Measurements from ENCODE around the gene IRF2BP2.

The IRF2BP2 gene

GRCh38 chr1:234589854-234590620 lies 19.9 kb downstream of the IRF2BP2 start:
- Histone ChIP-seq H3K9me3 (ENCODE audit: control insufficient read depth, insufficient read depth, low read length) (no peaks in the 10 kb centered on the region), H3K27ac (ENCODE audit: low read length) (no peak overlapping the region), H3K4me1 (ENCODE audit: control insufficient read depth, insufficient read depth, low read length) (no peaks in the 10 kb centered on the region), H3K36me3 (ENCODE audit: control insufficient read depth, insufficient read depth, low read length) (no peaks in the 10 kb centered on the region), H3K4me3 (ENCODE audit: low read length) (no peak overlapping the region), H3K27me3 (ENCODE audit: control insufficient read depth, insufficient read depth, low read length) (no peaks in the 10 kb centered on the region)
- no peak for DNase-seq (ENCODE audit: low read depth, low spot score)
- no CpG with 5 or more reads among the region's 7 CpGs for WGBS (ENCODE audit: insufficient coverage, insufficient read length)

DNA sequence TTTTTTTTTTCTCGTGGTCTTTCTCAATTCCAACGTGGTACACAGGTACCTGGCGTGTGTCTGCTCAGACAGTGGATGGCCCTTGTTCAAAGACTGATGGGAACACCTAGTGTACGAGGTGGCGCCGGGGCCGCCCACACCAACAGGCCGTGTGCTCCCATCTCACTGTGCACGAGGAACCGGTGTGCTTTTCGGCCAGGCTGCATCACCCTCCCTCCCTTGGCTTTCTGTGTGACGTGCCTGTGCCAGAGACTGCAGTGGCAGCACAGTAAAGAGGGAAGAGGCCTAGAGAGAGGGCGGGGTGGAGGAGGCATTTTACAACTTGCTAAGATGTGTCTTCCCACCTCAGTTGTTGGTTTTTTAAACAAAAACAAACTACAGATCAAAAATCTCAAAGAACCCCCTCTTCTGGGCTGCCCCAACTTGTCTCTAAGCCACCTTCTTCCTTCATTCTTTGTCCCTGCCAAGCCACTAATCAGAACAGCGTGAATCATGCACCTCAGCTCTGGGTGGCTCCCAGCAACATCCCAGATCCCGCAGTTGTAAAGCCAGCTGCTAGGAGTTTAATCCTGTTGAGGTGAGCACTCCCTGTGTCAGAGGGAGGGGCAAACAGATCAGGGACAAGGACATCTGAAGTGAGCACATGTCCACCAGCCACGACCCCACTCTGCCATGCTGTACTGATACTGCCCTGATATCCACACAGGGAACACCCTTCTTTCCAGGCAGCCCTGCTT lies 20.7 kb downstream of the IRF2BP2 start:
- WGBS (ENCODE audit: insufficient coverage, insufficient read length): no CpG with 5 or more reads among the region's 16 CpGs
- Histone ChIP-seq H3K4me1 (ENCODE audit: control insufficient read depth, insufficient read depth, low read length) (no peaks in the 10 kb centered on the region), H3K27me3 (ENCODE audit: control insufficient read depth, insufficient read depth, low read length) (no peaks in the 10 kb centered on the region), H3K27ac (ENCODE audit: low read length) (no peak overlapping the region), H3K4me3 (ENCODE audit: low read length) (no peak overlapping the region), H3K36me3 (ENCODE audit: control insufficient read depth, insufficient read depth, low read length) (no peaks in the 10 kb centered on the region), H3K9me3 (ENCODE audit: control insufficient read depth, insufficient read depth, low read length) (no peaks in the 10 kb centered on the region)
- DNase-seq (ENCODE audit: low read depth, low spot score): no peak

- WGBS (ENCODE audit: insufficient coverage, insufficient read length): no CpG with 5 or more reads among the region's 4 CpGs
- Histone ChIP-seq H3K9me3 (ENCODE audit: control insufficient read depth, insufficient read depth, low read length) (no peaks in the 10 kb centered on the region), H3K36me3 (ENCODE audit: control insufficient read depth, insufficient read depth, low read length) (no peaks in the 10 kb centered on the region), H3K27ac (ENCODE audit: low read length) (no peak overlapping the region), H3K27me3 (ENCODE audit: control insufficient read depth, insufficient read depth, low read length) (no peaks in the 10 kb centered on the region), H3K4me1 (ENCODE audit: control insufficient read depth, insufficient read depth, low read length) (no peaks in the 10 kb centered on the region), H3K4me3 (ENCODE audit: low read length) (no peak overlapping the region)
- DNase-seq (ENCODE audit: low read depth, low spot score): no peak
Observed at GRCh38 chr1:234588386-234588785, 21.6 kb downstream of the IRF2BP2 start.

- H3K36me3 ChIP-seq (ENCODE audit: control insufficient read depth, insufficient read depth, low read length): no peaks in the 10 kb centered on the region
- H3K4me3 ChIP-seq (ENCODE audit: low read length): no peak overlapping the region
- DNase-seq (ENCODE audit: low read depth, low spot score): no peak
- no peak overlapping the region for H3K27ac ChIP-seq (ENCODE audit: low read length)
- no peaks in the 10 kb centered on the region for H3K9me3 ChIP-seq (ENCODE audit: control insufficient read depth, insufficient read depth, low read length)
- no CpG with 5 or more reads among the region's 12 CpGs for WGBS (ENCODE audit: insufficient coverage, insufficient read length)
- no peaks in the 10 kb centered on the region for H3K4me1 ChIP-seq (ENCODE audit: control insufficient read depth, insufficient read depth, low read length)
- no peaks in the 10 kb centered on the region for H3K27me3 ChIP-seq (ENCODE audit: control insufficient read depth, insufficient read depth, low read length)
Observed at GRCh38 chr1:234586892-234587485, 23.0 kb downstream of the IRF2BP2 start.

DNA sequence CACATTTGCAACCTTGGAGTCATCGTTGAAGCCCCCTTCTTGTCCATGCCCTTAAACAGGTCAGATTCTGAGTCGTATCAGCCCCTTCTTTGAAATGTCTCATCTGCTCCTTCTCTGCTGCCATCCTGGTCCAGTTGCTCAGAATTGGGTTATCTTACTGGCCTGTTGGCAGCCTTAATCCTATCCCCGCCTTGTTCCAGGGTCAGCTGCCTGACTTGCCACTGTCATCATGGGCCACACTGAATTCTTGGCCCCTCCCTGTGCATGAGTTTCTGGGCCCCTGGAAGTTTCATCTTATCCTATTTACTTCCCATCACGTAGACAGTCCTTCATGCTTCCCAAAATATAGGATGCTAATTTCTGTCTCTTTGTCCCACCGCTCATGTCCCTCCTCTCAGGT lies 23.7 kb downstream of the IRF2BP2 start:
- Histone ChIP-seq H3K9me3 (ENCODE audit: control insufficient read depth, insufficient read depth, low read length) (no peaks in the 10 kb centered on the region), H3K4me3 (ENCODE audit: low read length) (no peak overlapping the region), H3K27ac (ENCODE audit: low read length) (no peak overlapping the region), H3K27me3 (ENCODE audit: control insufficient read depth, insufficient read depth, low read length) (no peaks in the 10 kb centered on the region), H3K4me1 (ENCODE audit: control insufficient read depth, insufficient read depth, low read length) (no peaks in the 10 kb centered on the region), H3K36me3 (ENCODE audit: control insufficient read depth, insufficient read depth, low read length) (no peaks in the 10 kb centered on the region)
- no peak for DNase-seq (ENCODE audit: low read depth, low spot score)
- WGBS (ENCODE audit: insufficient coverage, insufficient read length): no CpG with 5 or more reads among the region's 5 CpGs

DNA sequence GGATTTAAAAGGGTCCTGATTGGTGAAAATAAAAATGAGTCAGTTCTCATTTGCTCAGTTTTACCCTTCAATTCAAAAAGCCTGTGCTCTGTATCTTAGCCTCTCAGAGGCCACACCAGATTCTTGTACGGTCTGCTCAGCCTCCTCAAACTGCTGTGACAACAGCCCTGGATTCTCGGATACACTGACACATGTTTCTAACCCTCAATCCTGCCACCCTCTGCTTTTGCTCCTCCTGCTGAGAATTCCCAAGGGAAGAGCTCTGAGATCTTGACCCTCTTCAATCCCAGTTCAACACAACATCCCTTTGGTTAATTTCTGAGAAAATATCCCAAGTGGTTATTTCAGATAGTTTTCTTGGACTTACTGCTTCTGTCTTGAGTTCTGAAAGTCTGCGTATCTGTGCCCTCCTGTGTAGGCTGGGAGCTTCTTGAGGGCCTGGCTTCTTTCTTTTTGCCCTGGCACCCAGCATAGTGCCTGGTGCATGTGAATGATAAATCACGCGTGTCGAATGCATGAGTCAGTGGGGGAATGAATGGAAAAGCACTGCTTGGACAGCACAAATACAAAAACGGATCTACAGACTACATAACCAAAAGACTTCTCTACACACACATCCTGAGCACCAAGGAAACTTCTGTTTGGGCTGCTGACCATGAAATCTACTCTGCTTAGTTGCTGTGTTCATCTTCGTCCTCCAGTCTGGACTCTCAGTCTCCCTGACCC lies 24.5 kb downstream of the IRF2BP2 start:
- WGBS (ENCODE audit: insufficient coverage, insufficient read length): no CpG with 5 or more reads among the region's 8 CpGs
- Histone ChIP-seq H3K4me1 (ENCODE audit: control insufficient read depth, insufficient read depth, low read length) (no peaks in the 10 kb centered on the region), H3K9me3 (ENCODE audit: control insufficient read depth, insufficient read depth, low read length) (no peaks in the 10 kb centered on the region), H3K27ac (ENCODE audit: low read length) (no peak overlapping the region), H3K36me3 (ENCODE audit: control insufficient read depth, insufficient read depth, low read length) (no peaks in the 10 kb centered on the region), H3K4me3 (ENCODE audit: low read length) (no peak overlapping the region), H3K27me3 (ENCODE audit: control insufficient read depth, insufficient read depth, low read length) (no peaks in the 10 kb centered on the region)
- DNase-seq (ENCODE audit: low read depth, low spot score): no peak

DNA sequence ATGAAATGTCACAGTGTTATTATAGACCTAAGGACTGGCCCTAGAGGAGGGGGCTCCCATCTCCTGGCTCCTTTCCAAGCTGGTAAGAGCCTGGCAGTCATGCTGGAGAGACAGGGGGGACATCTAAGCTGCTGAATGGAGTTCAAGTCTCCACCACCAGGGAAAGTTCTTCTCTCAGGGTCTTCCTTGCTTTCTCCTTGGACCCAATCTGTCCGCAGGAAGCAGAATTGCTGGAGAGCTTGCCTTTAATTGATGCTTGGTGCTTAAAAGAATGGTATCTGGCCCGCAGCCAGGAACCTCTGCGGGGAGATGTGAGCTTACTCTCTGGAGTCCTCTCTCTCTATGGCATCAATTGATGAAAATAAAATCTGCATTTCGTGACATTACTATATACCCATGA lies 25.1 kb downstream of the IRF2BP2 start:
- H3K4me3 ChIP-seq (ENCODE audit: low read length): no peak overlapping the region
- no peaks in the 10 kb centered on the region for H3K9me3 ChIP-seq (ENCODE audit: control insufficient read depth, insufficient read depth, low read length)
- DNase-seq (ENCODE audit: low read depth, low spot score): no peak
- H3K4me1 ChIP-seq (ENCODE audit: control insufficient read depth, insufficient read depth, low read length): no peaks in the 10 kb centered on the region
- no CpG with 5 or more reads among the region's 4 CpGs for WGBS (ENCODE audit: insufficient coverage, insufficient read length)
- no peaks in the 10 kb centered on the region for H3K27me3 ChIP-seq (ENCODE audit: control insufficient read depth, insufficient read depth, low read length)
- H3K27ac ChIP-seq (ENCODE audit: low read length): no peak overlapping the region
- H3K36me3 ChIP-seq (ENCODE audit: control insufficient read depth, insufficient read depth, low read length): no peaks in the 10 kb centered on the region

- Histone ChIP-seq H3K9me3 (ENCODE audit: control insufficient read depth, insufficient read depth, low read length) (no peaks in the 10 kb centered on the region), H3K36me3 (ENCODE audit: control insufficient read depth, insufficient read depth, low read length) (no peaks in the 10 kb centered on the region), H3K4me3 (ENCODE audit: low read length) (no peak overlapping the region), H3K4me1 (ENCODE audit: control insufficient read depth, insufficient read depth, low read length) (no peaks in the 10 kb centered on the region), H3K27ac (ENCODE audit: low read length) (no peak overlapping the region), H3K27me3 (ENCODE audit: control insufficient read depth, insufficient read depth, low read length) (no peaks in the 10 kb centered on the region)
- DNase-seq (ENCODE audit: low read depth, low spot score): no peak
- no CpG with 5 or more reads among the region's 6 CpGs for WGBS (ENCODE audit: insufficient coverage, insufficient read length)
Observed at GRCh38 chr1:234584420-234584805, 25.6 kb downstream of the IRF2BP2 start.

- no peaks in the 10 kb centered on the region for H3K36me3 ChIP-seq (ENCODE audit: control insufficient read depth, insufficient read depth, low read length)
- H3K9me3 ChIP-seq (ENCODE audit: control insufficient read depth, insufficient read depth, low read length): no peaks in the 10 kb centered on the region
- H3K27me3 ChIP-seq (ENCODE audit: control insufficient read depth, insufficient read depth, low read length): no peaks in the 10 kb centered on the region
- no peak overlapping the region for H3K4me3 ChIP-seq (ENCODE audit: low read length)
- no peak overlapping the region for H3K27ac ChIP-seq (ENCODE audit: low read length)
- no peak for DNase-seq (ENCODE audit: low read depth, low spot score)
- no peaks in the 10 kb centered on the region for H3K4me1 ChIP-seq (ENCODE audit: control insufficient read depth, insufficient read depth, low read length)
- WGBS (ENCODE audit: insufficient coverage, insufficient read length): no CpG with 5 or more reads among the region's 9 CpGs
Observed at GRCh38 chr1:234583755-234584419, 26.1 kb downstream of the IRF2BP2 start.
